Measurements from ENCODE around the gene MYLK.

The MYLK gene

DNA sequence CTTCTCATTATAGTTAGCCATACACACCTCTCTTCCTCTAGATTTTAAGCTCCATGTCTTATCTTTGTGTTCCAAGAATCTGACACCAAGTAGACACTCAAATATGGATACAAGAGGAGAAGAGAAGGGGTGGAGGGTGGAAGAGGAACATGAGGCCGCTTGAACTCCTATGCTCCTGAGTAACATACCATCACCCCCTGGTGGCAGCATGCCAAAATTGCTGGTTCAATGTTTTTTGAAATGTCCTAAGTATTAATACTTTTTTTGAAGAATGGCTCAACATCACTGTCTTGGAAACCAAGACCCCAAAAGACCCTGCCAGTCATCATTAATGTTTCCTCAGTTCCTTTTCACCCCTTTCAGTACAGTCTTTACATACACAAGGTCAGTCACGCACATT lies 227.4 kb downstream of the MYLK start:
- Histone ChIP-seq H3K36me3 (ENCODE audit: low read depth) (no peaks in the 10 kb centered on the region), H3K4me1 (ENCODE audit: insufficient read depth, poor library complexity, severe bottlenecking) (peaks cover 6% of the 10 kb centered on the region), H3K9me3 (ENCODE audit: severe bottlenecking) (no peaks in the 10 kb centered on the region), H3K27me3 (ENCODE audit: insufficient read depth, poor library complexity, severe bottlenecking) (no peaks in the 10 kb centered on the region), H3K27ac (ENCODE audit: poor library complexity, severe bottlenecking) (no peak overlapping the region), H3K4me3 (ENCODE audit: severe bottlenecking) (no peak overlapping the region)
- TF ChIP-seq, protein P1, sequence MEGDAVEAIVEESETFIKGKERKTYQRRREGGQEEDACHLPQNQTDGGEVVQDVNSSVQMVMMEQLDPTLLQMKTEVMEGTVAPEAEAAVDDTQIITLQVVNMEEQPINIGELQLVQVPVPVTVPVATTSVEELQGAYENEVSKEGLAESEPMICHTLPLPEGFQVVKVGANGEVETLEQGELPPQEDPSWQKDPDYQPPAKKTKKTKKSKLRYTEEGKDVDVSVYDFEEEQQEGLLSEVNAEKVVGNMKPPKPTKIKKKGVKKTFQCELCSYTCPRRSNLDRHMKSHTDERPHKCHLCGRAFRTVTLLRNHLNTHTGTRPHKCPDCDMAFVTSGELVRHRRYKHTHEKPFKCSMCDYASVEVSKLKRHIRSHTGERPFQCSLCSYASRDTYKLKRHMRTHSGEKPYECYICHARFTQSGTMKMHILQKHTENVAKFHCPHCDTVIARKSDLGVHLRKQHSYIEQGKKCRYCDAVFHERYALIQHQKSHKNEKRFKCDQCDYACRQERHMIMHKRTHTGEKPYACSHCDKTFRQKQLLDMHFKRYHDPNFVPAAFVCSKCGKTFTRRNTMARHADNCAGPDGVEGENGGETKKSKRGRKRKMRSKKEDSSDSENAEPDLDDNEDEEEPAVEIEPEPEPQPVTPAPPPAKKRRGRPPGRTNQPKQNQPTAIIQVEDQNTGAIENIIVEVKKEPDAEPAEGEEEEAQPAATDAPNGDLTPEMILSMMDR (IDR thresholded peaks at IDR 0.05; ENCODE audit: poor library complexity, severe bottlenecking): no peak
- ATAC-seq (ENCODE audit: low read depth) (no peak), DNase-seq (ENCODE audit: low spot score) (no peak)

DNA sequence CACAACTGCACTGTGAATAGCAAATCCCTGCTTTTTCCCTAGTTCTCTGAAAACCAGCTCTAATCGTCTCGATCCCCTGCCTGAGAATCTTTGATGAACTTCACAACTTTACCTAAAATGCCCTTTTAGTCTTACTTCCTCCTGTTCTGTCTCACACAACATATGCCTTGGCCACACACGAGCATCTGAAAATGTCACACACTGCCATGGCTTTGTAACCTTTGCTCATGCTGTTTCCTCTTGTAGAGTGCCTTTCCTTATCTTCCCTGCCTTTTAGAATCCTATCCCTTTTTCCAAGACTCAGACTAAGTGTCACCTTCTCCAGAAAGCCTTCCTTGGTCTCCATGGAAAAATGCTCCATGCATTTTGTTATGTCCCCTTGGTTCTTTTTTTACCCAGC lies 227.9 kb downstream of the MYLK start:
- Histone ChIP-seq H3K27me3 (ENCODE audit: insufficient read depth, poor library complexity, severe bottlenecking) (no peaks in the 10 kb centered on the region), H3K9me3 (ENCODE audit: severe bottlenecking) (no peaks in the 10 kb centered on the region), H3K27ac (ENCODE audit: poor library complexity, severe bottlenecking) (no peak overlapping the region), H3K36me3 (ENCODE audit: low read depth) (no peaks in the 10 kb centered on the region), H3K4me3 (ENCODE audit: severe bottlenecking) (no peak overlapping the region), H3K4me1 (ENCODE audit: insufficient read depth, poor library complexity, severe bottlenecking) (peaks cover 6% of the 10 kb centered on the region)
- DNase-seq (ENCODE audit: low spot score) (no peak), ATAC-seq (ENCODE audit: low read depth) (no peak)
- TF ChIP-seq, protein P1 (IDR thresholded peaks at IDR 0.05; ENCODE audit: poor library complexity, severe bottlenecking): no peak

DNA sequence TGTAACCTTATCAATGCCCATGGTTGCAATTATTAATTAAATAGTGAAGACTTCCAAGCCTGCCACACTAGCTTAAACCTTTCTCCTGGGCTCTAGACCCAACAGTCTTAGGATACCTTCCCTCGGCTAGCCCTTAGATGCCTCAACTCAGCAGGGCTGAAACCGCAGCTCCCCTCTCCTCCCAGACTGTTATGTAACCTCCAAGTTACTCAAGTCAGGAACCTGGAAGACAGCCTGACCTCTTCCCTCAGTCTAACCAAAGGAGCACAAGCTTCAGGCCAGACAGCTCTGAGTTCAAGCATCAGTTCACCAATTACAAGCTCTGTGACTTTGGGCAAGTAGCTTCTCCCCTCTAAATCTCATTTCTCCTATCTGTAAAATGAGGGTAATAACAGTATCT lies 228.7 kb downstream of the MYLK start:
- H3K27me3 ChIP-seq (ENCODE audit: insufficient read depth, poor library complexity, severe bottlenecking): no peaks in the 10 kb centered on the region
- no peaks in the 10 kb centered on the region for H3K9me3 ChIP-seq (ENCODE audit: severe bottlenecking)
- ATAC-seq (ENCODE audit: low read depth): no peak
- no peaks in the 10 kb centered on the region for H3K36me3 ChIP-seq (ENCODE audit: low read depth)
- DNase-seq (ENCODE audit: low spot score): no peak
- peaks cover 6% of the 10 kb centered on the region for H3K4me1 ChIP-seq (ENCODE audit: insufficient read depth, poor library complexity, severe bottlenecking)
- no peak overlapping the region for H3K4me3 ChIP-seq (ENCODE audit: severe bottlenecking)
- TF ChIP-seq, protein P1 (IDR thresholded peaks at IDR 0.05; ENCODE audit: poor library complexity, severe bottlenecking): no peak
- H3K27ac ChIP-seq (ENCODE audit: poor library complexity, severe bottlenecking): no peak overlapping the region

DNA sequence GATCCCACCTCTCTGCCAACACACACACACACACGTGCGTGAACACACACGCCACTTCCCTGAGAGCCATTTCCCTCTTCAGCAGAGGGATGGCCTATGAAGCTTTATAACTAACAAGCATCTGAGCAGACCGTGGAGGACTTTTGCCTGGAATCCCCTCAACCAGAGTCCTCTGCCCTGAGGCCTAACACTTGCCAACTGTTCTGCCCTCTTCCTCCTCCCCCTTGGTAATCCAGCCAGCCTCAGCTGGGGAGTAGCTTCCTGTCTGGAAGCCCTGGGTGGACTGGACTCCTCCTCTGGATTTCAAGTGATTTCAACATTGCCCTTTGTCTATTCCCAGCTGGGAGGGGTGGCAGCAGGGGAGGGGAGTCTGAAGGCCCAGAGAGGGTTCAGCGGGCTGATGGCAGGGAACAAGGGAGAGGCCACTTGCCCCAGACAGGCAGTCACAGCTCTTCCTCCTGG lies 230.9 kb downstream of the MYLK start:
- Histone ChIP-seq H3K27me3 (ENCODE audit: insufficient read depth, poor library complexity, severe bottlenecking) (no peaks in the 10 kb centered on the region), H3K9me3 (ENCODE audit: severe bottlenecking) (no peaks in the 10 kb centered on the region), H3K27ac (ENCODE audit: poor library complexity, severe bottlenecking) (peak overlapping the region; percentile 2), H3K36me3 (ENCODE audit: low read depth) (no peaks in the 10 kb centered on the region), H3K4me3 (ENCODE audit: severe bottlenecking) (no peak overlapping the region), H3K4me1 (ENCODE audit: insufficient read depth, poor library complexity, severe bottlenecking) (peaks cover 6% of the 10 kb centered on the region)
- DNase-seq (ENCODE audit: low spot score): no peak
- ATAC-seq (ENCODE audit: low read depth): peak; percentile 78
- TF ChIP-seq, protein P1 (IDR thresholded peaks at IDR 0.05; ENCODE audit: poor library complexity, severe bottlenecking): no peak

DNA sequence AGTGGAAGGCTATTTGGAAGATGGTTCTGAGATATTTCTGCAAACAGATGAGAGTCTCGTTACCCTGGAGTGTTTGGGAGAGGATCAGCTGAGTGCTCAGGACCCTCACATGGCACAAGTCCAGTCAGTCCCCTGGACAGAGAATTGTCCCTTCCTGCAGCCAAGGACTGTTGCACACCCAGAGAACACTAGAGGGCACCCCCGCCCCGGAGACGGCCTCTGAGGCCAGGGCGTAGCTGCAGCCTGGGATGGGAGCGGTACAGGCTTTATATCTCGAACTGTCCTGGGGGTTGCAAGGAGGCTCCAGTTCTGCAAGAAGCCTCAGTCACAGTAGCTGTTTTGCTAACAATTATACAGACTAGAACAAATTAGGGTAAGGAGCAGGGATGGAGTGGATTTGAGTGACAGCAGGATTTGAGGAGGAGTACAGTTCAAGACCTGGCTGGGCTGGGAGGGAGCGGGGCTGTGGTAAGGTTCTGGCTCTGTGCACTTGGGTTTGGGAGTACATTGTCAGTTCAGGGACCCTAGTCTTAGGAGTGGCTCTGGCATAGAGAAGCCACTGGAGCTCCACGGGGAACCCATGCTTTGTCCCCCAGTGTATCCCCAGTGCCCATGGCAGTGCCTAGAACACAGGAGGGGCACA lies 231.7 kb downstream of the MYLK start:
- H3K36me3 ChIP-seq (ENCODE audit: low read depth): no peaks in the 10 kb centered on the region
- H3K27me3 ChIP-seq (ENCODE audit: insufficient read depth, poor library complexity, severe bottlenecking): no peaks in the 10 kb centered on the region
- H3K4me3 ChIP-seq (ENCODE audit: severe bottlenecking): no peak overlapping the region
- TF ChIP-seq, protein P1 (IDR thresholded peaks at IDR 0.05; ENCODE audit: poor library complexity, severe bottlenecking): peak; percentile 96
- H3K9me3 ChIP-seq (ENCODE audit: severe bottlenecking): no peaks in the 10 kb centered on the region
- DNase-seq (ENCODE audit: low spot score): no peak
- peak; percentile 89 for ATAC-seq (ENCODE audit: low read depth)
- peak overlapping the region; percentile 2 for H3K27ac ChIP-seq (ENCODE audit: poor library complexity, severe bottlenecking)
- peaks cover 6% of the 10 kb centered on the region for H3K4me1 ChIP-seq (ENCODE audit: insufficient read depth, poor library complexity, severe bottlenecking)

Measured in RWPE2 (cell line).